Esophagus squamous epithelium (tissue), 5 donors: ENCODE data around the gene RGS3. TPM values are rescaled to one million over a fixed set of nuclear protein-coding genes. Genes with fewer than 3 reads are reported as not detected.

Experiments
- DNase-seq: peaks from one replicate; lab custom pipeline; 2025; lab: John Stamatoyannopoulos, UW
- H3K27ac ChIP-seq, 4 donors: fragments of 200-600 bp; sonication (generic); one replicate each; pipeline ENCODE4 v1.5.1; 2016 to 2019; ENCODE audit warnings: mild to moderate bottlenecking in 1 of 4
- H3K27me3 ChIP-seq, 4 donors: fragments of 200-600 bp; sonication (generic); 1 replicate in 3 of 4; 2 replicates in 1 of 4; pipeline versions ENCODE4 v1.5.1 to v1.6.0; 2017 to 2021; ENCODE audit warnings: antibody characterized with exemption in 1 of 4
- H3K36me3 ChIP-seq, 3 donors: fragments of 200-600 bp; sonication (generic); one replicate each; pipeline ENCODE4 v1.5.1; 2016 to 2019
- H3K4me1 ChIP-seq, 3 donors: fragments of 200-600 bp; sonication (generic); one replicate each; pipeline ENCODE4 v1.5.1; 2017 to 2019
- H3K4me3 ChIP-seq, 4 donors: fragments of 200-600 bp; sonication (generic); 1 replicate in 3 of 4; 2 replicates in 1 of 4; pipeline ENCODE4 v1.5.1; 2016 to 2019; ENCODE audit warnings: mild to moderate bottlenecking in 2 of 4, moderate library complexity in 1 of 4
- H3K9me3 ChIP-seq, 3 donors: fragments of 200-600 bp; sonication (generic); one replicate each; pipeline ENCODE4 v1.5.1; 2016 to 2019
- CTCF ChIP-seq, 6 experiments: fragments of 450-650 bp in 4 of 6; fragments of 200-600 bp in 2 of 6; sonication (generic) in 2 of 6; IDR thresholded peaks; one replicate each; pipeline ENCODE4 v1.5.1; 2016 to 2019; ENCODE audit warnings: antibody characterized with exemption in 6 of 6, mild to moderate bottlenecking in 4 of 6, moderate library complexity in 4 of 6
- POLR2A ChIP-seq, 4 donors: fragments of 450-650 bp; IDR thresholded peaks; one replicate each; pipeline ENCODE4 v1.6.1; 2017; ENCODE audit warnings: antibody characterized with exemption in 4 of 4, mild to moderate bottlenecking in 4 of 4, moderate library complexity in 3 of 4
- WGBS, 2 donors: methylation state at CpG; one replicate each; pipeline ENCODE4 v1.1.5; 2018; 5-methylcytosine and 5-hydroxymethylcytosine counted together
- intact Hi-C: fragments of 100-400 bp; cut with DNase I; formaldehyde crosslinking; loops from one replicate; pipeline ENCODE4 v1.15.0; 2022
- total RNA-seq, 4 donors: library from RNA; depleted of rRNA; stranded (reverse); fragments of >200 nt; gene quantifications; one replicate each; pipeline ENCODE4 v1.1.0, GENCODE V29; 2016
- donor health status: DM: yes; HTN: yes; CAD: no.

Gene RGS3
- total RNA-seq, 4 donors from 2014 or later, result 9.7 to 16.3 (median 12.7) TPM

DNA sequence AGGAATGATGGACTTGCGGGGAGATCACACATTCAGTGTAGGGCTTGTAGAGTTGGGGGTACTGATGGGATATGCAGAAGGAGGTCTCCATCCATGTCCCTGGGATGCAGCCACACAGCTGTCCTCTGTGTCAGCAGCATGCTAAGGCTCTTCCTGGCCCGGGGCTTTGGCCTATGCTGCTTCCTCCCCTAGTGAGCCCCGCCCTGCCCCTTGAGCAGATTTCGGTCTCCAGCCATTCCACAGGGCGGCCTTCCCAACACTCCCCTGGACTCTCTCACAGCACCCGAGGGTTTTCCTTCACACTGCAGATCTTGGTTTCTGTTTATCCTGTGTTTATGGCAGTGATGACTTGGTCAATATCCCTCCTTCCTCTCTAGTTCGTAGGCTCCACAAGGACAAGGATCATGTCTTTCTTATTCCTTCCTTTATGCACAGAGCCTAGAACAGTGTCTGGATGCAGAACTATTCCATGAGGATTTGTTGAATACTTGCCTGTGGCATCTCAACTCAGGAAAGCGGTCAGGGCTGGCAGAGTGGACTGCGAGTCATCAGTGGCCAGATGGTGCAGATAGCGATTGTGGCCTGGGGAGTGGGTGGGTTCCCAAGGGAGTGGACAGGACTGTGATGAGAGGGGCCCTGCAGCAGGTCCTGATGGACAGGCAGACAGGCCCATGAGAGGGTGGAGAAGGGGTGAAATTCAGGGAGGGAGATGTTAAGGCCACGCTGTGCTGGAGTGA, 114.2 kb downstream of the RGS3 start:
- TF ChIP-seq CTCF (IDR thresholded peaks at IDR 0.05) (no peak), POLR2A (IDR thresholded peaks at IDR 0.05) (no peak)
- Histone ChIP-seq H3K4me3 (no peak overlapping the region), H3K27me3 (no peaks in the 10 kb centered on the region), H3K27ac (peak overlapping the region in 3 of 4 donors; percentile 86 to 92 (median 88)), H3K36me3 (no peaks in the 10 kb centered on the region), H3K9me3 (no peaks in the 10 kb centered on the region), H3K4me1 (peaks cover 65 to 87% (median 80%) of the 10 kb centered on the region in 3 donors)
- no peak for DNase-seq
- WGBS, 2 donors, result 62 to 68% methylated on average over 9 to 11 of the region's 11 CpGs
- intact Hi-C loops, result no loop called here

DNA sequence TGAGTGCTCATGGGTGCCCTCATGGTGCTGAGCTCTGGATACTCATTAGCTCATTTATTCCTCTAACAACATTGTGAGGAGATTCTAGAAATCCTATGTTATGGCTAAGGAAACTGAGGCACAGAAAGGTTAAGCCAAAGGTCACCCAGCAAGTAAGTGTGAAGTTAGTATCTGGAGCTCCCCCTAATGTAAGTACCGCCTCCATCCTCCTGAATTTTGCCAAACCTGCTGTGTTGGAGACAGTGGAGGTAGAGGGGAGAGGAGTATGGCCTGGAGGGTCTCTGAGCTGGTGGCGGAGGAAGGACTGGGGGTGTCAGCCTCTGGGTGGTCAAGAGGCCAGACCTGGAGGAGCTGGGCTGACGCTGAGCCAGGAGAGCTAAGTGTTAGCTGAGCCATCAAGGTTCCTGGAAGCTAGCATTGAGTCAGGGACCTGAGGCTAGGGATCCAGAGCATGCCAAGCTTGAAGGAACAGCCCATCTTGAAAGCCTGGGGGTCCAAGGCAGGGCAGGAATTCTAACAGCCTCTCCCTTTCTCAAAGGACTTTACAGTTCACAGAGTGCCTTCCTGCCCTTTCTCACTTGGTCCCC, 114.8 kb downstream of the RGS3 start:
- WGBS, 2 donors, result 73 to 79% methylated on average over 3 of the region's 3 CpGs
- H3K4me3 ChIP-seq, result no peak overlapping the region
- no peaks in the 10 kb centered on the region for H3K27me3 ChIP-seq
- peaks cover under 1 to 4% (median under 1%) of the 10 kb centered on the region in 3 donors for H3K36me3 ChIP-seq
- peaks cover 69 to 89% (median 80%) of the 10 kb centered on the region in 3 donors for H3K4me1 ChIP-seq
- no peak for DNase-seq
- H3K9me3 ChIP-seq, result no peaks in the 10 kb centered on the region
- TF ChIP-seq POLR2A (IDR thresholded peaks at IDR 0.05) (no peak), CTCF (IDR thresholded peaks at IDR 0.05) (no peak)
- intact Hi-C loops, result no loop called here
- peak overlapping the region; percentile 82 to 92 (median 87) for H3K27ac ChIP-seq

DNA sequence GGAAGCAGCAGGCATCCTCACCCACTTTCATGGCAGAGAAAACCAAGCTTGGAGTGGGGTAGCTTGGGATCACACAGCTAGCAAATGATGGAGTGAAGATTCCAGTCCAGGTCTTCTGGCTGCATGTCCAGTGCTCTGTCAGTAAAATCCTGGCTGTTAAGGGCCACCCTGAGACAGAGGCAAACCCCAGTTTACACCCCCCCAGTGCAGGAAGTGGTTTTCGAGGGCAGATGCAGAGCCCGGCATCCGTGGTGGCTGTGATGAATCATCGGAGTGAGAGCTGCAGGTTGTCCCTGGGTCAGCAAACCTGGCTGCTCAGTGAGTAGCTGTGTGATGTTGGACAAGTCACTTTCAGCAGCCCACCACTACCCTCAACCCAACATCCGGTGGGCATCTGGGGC, 115.4 kb downstream of the RGS3 start:
- Histone ChIP-seq H3K27me3 (no peaks in the 10 kb centered on the region), H3K9me3 (no peaks in the 10 kb centered on the region), H3K36me3 (peaks cover 5 to 9% (median 6%) of the 10 kb centered on the region in 3 donors), H3K4me1 (peaks cover 69 to 88% (median 75%) of the 10 kb centered on the region in 3 donors), H3K27ac (peak overlapping the region; percentile 82 to 92 (median 87)), H3K4me3 (no peak overlapping the region)
- intact Hi-C loops, result no loop called here
- 60% methylated on average over 1 of the region's 5 CpGs; no CpG with 5 or more reads in 1 of the 2 donors for WGBS, 2 donors
- DNase-seq, result peak; percentile 41
- no peak for TF ChIP-seq POLR2A (IDR thresholded peaks at IDR 0.05)
- no peak for TF ChIP-seq CTCF (IDR thresholded peaks at IDR 0.05)

DNA sequence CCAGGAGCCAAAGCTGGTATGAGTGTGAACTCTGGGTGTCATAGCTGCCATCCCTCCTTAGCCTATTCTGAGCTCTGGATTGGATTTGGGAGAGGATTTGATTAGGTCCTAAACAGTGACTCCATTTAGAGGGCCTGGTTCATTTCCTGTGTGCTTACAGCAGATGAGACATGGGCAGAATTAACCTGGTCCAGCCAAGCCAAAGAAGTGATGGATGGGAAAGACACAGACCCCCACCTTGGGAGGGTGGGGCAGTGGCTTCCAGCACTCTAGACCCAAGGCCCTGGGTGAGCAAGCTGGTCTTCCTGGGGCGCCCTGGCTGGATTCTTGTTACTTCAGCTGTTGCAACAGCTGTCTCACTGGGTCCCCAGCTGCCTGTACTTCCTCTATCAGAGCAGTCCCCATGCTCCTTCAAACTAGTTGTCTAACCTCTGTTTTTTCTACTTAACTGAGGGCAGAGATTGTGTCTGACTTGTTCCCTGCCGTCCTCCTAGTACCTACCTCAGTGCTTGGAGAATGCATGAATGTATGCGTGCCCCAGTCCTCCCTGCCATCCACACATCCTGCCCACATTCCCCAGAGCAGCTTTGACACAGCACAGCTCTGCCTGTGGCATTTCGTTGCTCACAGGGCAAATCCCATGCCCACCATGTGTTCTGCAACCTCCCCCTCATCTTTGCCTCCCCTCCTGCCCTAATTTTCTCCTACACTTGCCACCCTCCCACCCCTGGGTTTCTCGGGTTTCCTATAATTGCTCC, 115.9 kb downstream of the RGS3 start:
- intact Hi-C loops, result no loop called here
- 34 to 38% methylated on average over 4 to 5 of the region's 5 CpGs for WGBS, 2 donors
- H3K4me3 ChIP-seq, result no peak overlapping the region

More for the DNA sequence above, 115.9 kb downstream of the RGS3 start:
- no peak for TF ChIP-seq POLR2A (IDR thresholded peaks at IDR 0.05)
- TF ChIP-seq CTCF (IDR thresholded peaks at IDR 0.05), result no peak
- Histone ChIP-seq H3K36me3 (peaks cover 10 to 15% (median 10%) of the 10 kb centered on the region in 3 donors), H3K27ac (peak overlapping the region; percentile 82 to 92 (median 87)), H3K27me3 (no peaks in the 10 kb centered on the region), H3K4me1 (peaks cover 65 to 82% (median 69%) of the 10 kb centered on the region in 3 donors), H3K9me3 (no peaks in the 10 kb centered on the region)
- peak; percentile 22 for DNase-seq
